Central memory CD4-positive, alpha-beta T cell (primary cell): ENCODE measurements around the gene CNTN4.
"Not testable (repeated sequence)": the region's sequence is repeated elsewhere in the genome, so short reads cannot be mapped to it uniquely, and the experiment has no call there.

Experiments
- DNase-seq: peaks from one replicate; pipeline ENCODE4 v3.0.0; 2022

The CNTN4 gene

GRCh38 chr3:2525968-2526367, 427.3 kb downstream of the CNTN4 start:
- DNase-seq: no peak

- no peak for DNase-seq
Measured at GRCh38 chr3:2526926-2527325, 428.3 kb downstream of the CNTN4 start.

- not testable (repeated sequence) for DNase-seq
Measured at GRCh38 chr3:2527328-2527727, 428.7 kb downstream of the CNTN4 start.

GRCh38 chr3:2534767-2535166, 436.1 kb downstream of the CNTN4 start:
- not testable (repeated sequence) for DNase-seq

- DNase-seq: no peak
Measured at GRCh38 chr3:2535206-2535605, 436.5 kb downstream of the CNTN4 start.

GRCh38 chr3:2536575-2536974, 437.9 kb downstream of the CNTN4 start:
- no peak for DNase-seq

GRCh38 chr3:2540115-2540514, 441.4 kb downstream of the CNTN4 start:
- DNase-seq: no peak

GRCh38 chr3:2543247-2543646, 444.6 kb downstream of the CNTN4 start:
- DNase-seq: no peak

GRCh38 chr3:2544212-2544611, 445.5 kb downstream of the CNTN4 start:
- no peak for DNase-seq

- DNase-seq: no peak
Measured at GRCh38 chr3:2544718-2545117, 446.1 kb downstream of the CNTN4 start.

GRCh38 chr3:2547049-2547448, 448.4 kb downstream of the CNTN4 start:
- DNase-seq: no peak

GRCh38 chr3:2554656-2555055, 456.0 kb downstream of the CNTN4 start:
- DNase-seq: no peak

GRCh38 chr3:2558796-2559195, 460.1 kb downstream of the CNTN4 start:
- DNase-seq: no peak

- DNase-seq: no peak
Measured at GRCh38 chr3:2567451-2567850, 468.8 kb downstream of the CNTN4 start.

GRCh38 chr3:2568156-2568555, 469.5 kb downstream of the CNTN4 start:
- no peak for DNase-seq

GRCh38 chr3:2568929-2569328, 470.3 kb downstream of the CNTN4 start:
- no peak for DNase-seq

GRCh38 chr3:2577571-2577970, 478.9 kb downstream of the CNTN4 start:
- no peak for DNase-seq

- no peak for DNase-seq
Measured at GRCh38 chr3:2578560-2578959, 479.9 kb downstream of the CNTN4 start.

- no peak for DNase-seq
Measured at GRCh38 chr3:2579206-2579605, 480.5 kb downstream of the CNTN4 start.

- no peak for DNase-seq
Measured at GRCh38 chr3:2583046-2583445, 484.4 kb downstream of the CNTN4 start.

GRCh38 chr3:2589336-2589969, 490.8 kb downstream of the CNTN4 start:
- DNase-seq: no peak

GRCh38 chr3:2595486-2595885, 496.8 kb downstream of the CNTN4 start:
- no peak for DNase-seq

- DNase-seq: no peak
Measured at GRCh38 chr3:2597615-2598014, 498.9 kb downstream of the CNTN4 start.

- no peak for DNase-seq
Measured at GRCh38 chr3:2599471-2599870, 500.8 kb downstream of the CNTN4 start.

GRCh38 chr3:2603692-2604289, 505.1 kb downstream of the CNTN4 start:
- DNase-seq: no peak
